Smooth muscle cell (in vitro differentiated cells): ENCODE measurements around the gene CDK5R2. TPM values are rescaled to one million over a fixed set of nuclear protein-coding genes. Genes with fewer than 3 reads are reported as not detected.

Experiments used
- DNase-seq: peaks from one replicate; lab custom pipeline; 2025; ENCODE audit not compliant: unreplicated experiment; lab: John Stamatoyannopoulos, UW
- H2AFZ ChIP-seq: fragments of 200-600 bp; sonication (generic); 2 replicates; pipeline ENCODE4 v1.6.0; 2016; ENCODE audit warnings: antibody characterized with exemption, low read depth, mild to moderate bottlenecking
- H3F3A ChIP-seq: fragments of 200-600 bp; sonication (generic); 2 replicates; pipeline ENCODE4 v1.6.0; 2017; ENCODE audit warnings: antibody characterized with exemption, low read depth
- H3K27ac ChIP-seq: fragments of 200-600 bp; sonication (generic); 2 replicates; pipeline ENCODE4 v1.5.1; 2016; ENCODE audit warnings: low read depth, mild to moderate bottlenecking
- H3K27me3 ChIP-seq: fragments of 200-600 bp; sonication (generic); 2 replicates; pipeline ENCODE4 v1.6.1; 2016; ENCODE audit warnings: low read depth, mild to moderate bottlenecking
- H3K36me3 ChIP-seq: fragments of 200-600 bp; sonication (generic); 2 replicates; pipeline ENCODE4 v1.5.1; 2016; ENCODE audit warnings: low read depth
- H3K4me1 ChIP-seq: fragments of 200-600 bp; sonication (generic); 2 replicates; pipeline ENCODE4 v1.5.1; 2016; ENCODE audit warnings: low read depth
- H3K4me2 ChIP-seq: fragments of 200-600 bp; sonication (generic); 2 replicates; pipeline ENCODE4 v1.6.0; 2016; ENCODE audit warnings: mild to moderate bottlenecking
- H3K4me3 ChIP-seq: fragments of 200-600 bp; sonication (generic); 2 replicates; pipeline ENCODE4 v1.5.1; 2016; ENCODE audit warnings: mild to moderate bottlenecking
- H3K79me2 ChIP-seq: fragments of 200-600 bp; sonication (generic); 2 replicates; pipeline ENCODE4 v1.6.0; 2016; ENCODE audit warnings: low read depth, mild to moderate bottlenecking
- H3K9ac ChIP-seq: fragments of 200-600 bp; sonication (generic); 2 replicates; pipeline ENCODE4 v1.6.0; 2016; ENCODE audit warnings: low read depth
- H3K9me3 ChIP-seq: fragments of 200-600 bp; sonication (generic); replicated peaks from 2 replicates; pipeline ENCODE4 v1.5.1; 2016; ENCODE audit warnings: low read depth
- H4K20me1 ChIP-seq: fragments of 200-600 bp; sonication (generic); 2 replicates; pipeline ENCODE4 v1.6.0; 2016; ENCODE audit warnings: low read depth
- WGBS: methylation state at CpG from one replicate; pipeline ENCODE4 v1.1.7; 2016; ENCODE audit warnings: low lambda C conversion rate; 5-methylcytosine and 5-hydroxymethylcytosine counted together
- polyA plus RNA-seq: library from polyadenylated mRNA; unstranded; fragments of >200 nt; fragmentation: Nextera tagmentation; extraction: Ambion mirVana; gene quantifications from 2 replicates; pipeline ENCODE4 v1.2.1, GENCODE V29; 2016
- total RNA-seq: library from RNA; depleted of rRNA; stranded (reverse); fragments of >200 nt; gene quantifications from 2 replicates; pipeline ENCODE4 v1.2.3, GENCODE V29; 2014
- TF ChIP-seq, protein P1 (sequence below): fragments of 200-600 bp; sonication (generic); IDR thresholded peaks from 2 replicates; pipeline ENCODE4 v1.5.1; 2017; ENCODE audit warnings: borderline replicate concordance, mild to moderate bottlenecking, antibody characterized with exemption; ENCODE audit not compliant: insufficient read depth, poor library complexity, severe bottlenecking

Gene CDK5R2
- total and polyA plus RNA-seq, 2 experiments from 2014 or later: 0.62 TPM; not detected in 1

DNA sequence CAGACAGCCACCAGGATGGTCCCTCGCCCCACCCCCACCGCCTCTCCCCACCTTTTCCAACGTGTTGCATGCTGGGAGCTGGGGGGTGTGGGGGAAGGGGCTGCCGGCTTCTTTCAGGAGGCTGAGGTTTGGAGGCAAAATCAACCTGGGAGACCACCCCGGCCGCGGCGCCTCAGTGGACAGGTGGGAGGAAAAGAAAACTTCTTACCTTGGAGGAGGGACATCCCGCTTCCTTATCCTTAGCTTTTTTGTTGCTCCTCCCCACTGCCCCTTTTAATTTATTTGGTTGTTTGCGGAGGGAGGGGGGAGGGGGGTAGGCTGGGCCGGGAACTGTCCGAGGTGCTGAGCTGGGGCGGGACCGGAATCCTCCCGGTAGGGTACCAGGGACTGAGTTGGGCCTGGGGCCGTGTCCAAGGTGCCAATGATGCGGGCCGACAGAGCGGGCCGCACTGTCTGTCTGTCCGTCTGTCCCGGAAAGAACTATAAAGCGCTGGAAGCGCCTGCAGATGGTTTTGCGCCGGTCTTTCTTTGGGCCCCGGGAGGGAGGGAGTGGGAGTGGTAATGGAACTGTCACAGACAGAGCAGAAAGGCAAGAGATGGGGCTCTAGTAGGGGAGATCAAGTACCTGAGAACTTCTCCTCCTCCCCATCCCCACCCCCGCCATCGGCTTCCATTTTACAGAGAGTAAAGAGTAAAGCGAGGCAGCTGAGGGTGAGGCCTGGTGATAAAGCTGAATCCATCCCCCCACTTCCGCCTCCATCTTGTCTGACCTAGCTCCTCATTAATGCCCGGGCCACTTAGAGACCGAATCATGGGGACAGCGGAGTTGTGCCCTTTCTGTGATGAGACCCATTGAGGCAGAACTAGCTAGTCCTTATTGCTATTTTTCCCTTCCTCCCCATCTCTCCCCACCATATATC lies 2.4 kb downstream of the CDK5R2 start:
- WGBS: 28% methylated on average over 28 of the region's 34 CpGs
- H3K4me2 ChIP-seq: no peak overlapping the region
- H2AFZ ChIP-seq: no peak overlapping the region
- H3F3A ChIP-seq: peaks cover 6% of the 10 kb centered on the region
- no peak overlapping the region for H3K4me3 ChIP-seq
- H3K27ac ChIP-seq: no peak overlapping the region
- peaks cover 56% of the 10 kb centered on the region for H3K27me3 ChIP-seq
- no peaks in the 10 kb centered on the region for H3K9me3 ChIP-seq
- H4K20me1 ChIP-seq: no peaks in the 10 kb centered on the region
- H3K79me2 ChIP-seq: no peaks in the 10 kb centered on the region
- H3K9ac ChIP-seq: no peak overlapping the region
- H3K36me3 ChIP-seq: no peaks in the 10 kb centered on the region
- H3K4me1 ChIP-seq: peaks cover 19% of the 10 kb centered on the region
- DNase-seq: no peak
- TF ChIP-seq, protein P1, sequence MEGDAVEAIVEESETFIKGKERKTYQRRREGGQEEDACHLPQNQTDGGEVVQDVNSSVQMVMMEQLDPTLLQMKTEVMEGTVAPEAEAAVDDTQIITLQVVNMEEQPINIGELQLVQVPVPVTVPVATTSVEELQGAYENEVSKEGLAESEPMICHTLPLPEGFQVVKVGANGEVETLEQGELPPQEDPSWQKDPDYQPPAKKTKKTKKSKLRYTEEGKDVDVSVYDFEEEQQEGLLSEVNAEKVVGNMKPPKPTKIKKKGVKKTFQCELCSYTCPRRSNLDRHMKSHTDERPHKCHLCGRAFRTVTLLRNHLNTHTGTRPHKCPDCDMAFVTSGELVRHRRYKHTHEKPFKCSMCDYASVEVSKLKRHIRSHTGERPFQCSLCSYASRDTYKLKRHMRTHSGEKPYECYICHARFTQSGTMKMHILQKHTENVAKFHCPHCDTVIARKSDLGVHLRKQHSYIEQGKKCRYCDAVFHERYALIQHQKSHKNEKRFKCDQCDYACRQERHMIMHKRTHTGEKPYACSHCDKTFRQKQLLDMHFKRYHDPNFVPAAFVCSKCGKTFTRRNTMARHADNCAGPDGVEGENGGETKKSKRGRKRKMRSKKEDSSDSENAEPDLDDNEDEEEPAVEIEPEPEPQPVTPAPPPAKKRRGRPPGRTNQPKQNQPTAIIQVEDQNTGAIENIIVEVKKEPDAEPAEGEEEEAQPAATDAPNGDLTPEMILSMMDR: no peak

DNA sequence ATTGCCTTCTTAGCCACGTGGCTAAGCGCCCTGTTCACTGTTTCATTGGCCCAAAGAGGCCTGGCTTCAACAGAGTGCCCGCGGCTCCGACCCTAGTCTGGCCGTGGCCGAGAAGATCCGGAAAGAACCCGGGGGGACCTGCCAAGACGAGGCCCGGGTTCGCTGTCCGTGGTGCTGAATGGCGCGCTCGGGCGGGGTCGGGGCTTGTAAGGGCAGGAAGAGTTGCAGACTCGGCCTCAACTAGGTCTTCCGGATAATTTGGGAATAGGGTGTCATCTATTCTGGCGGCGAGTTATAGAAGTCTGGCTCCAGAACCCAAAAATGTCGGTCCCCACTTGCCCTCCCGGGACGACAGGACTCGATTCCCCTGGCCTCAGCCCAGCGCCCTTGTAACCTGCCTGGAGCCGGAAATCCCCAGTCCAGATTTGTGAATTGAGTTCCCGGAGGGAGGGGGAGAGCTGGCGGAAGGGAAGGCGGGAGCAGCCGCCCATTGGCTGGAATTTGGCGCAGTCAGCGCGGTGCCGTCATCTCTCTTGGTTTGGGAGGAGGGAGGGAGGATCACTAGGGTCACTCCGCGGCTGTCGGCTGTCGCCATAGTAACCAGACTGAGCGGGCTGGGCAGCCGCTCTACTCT lies 3.5 kb downstream of the CDK5R2 start:
- Histone ChIP-seq H4K20me1 (no peaks in the 10 kb centered on the region), H2AFZ (no peak overlapping the region), H3K4me1 (peaks cover 19% of the 10 kb centered on the region), H3K79me2 (no peaks in the 10 kb centered on the region), H3F3A (peaks cover 6% of the 10 kb centered on the region), H3K4me2 (peak overlapping the region; percentile 79), H3K27ac (no peak overlapping the region), H3K9ac (no peak overlapping the region), H3K4me3 (peak overlapping the region; percentile 33), H3K9me3 (no peaks in the 10 kb centered on the region), H3K27me3 (peaks cover 51% of the 10 kb centered on the region), H3K36me3 (no peaks in the 10 kb centered on the region)
- TF ChIP-seq, protein P1: no peak
- 1% methylated on average over 42 of the region's 42 CpGs for WGBS
- peak; percentile 67 for DNase-seq

DNA sequence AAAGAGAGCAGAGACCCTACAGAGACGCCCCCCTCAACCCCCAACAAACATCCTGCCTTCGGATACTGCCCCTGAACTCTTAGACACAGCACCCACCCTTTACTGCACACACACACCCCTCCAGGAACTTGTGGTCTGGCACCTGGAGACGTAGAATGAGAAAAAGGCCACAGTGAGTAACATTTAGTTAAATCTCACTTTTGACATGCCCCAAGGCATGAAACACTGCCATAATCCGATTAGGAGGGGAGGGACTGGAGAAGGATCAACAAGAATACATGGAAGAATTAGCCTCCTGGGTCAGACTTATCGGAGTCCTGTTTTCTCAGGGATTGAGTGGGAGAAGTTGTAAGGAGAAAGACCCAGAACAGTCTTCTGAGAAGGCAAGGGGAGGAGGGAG lies 4.1 kb downstream of the CDK5R2 start:
- TF ChIP-seq, protein P1: no peak
- Histone ChIP-seq H3K4me1 (peaks cover 19% of the 10 kb centered on the region), H3K9me3 (no peaks in the 10 kb centered on the region), H3K79me2 (no peaks in the 10 kb centered on the region), H3K4me2 (peak overlapping the region; percentile 79), H2AFZ (no peak overlapping the region), H3K9ac (peak overlapping the region; percentile 63), H3K4me3 (no peak overlapping the region), H3K27ac (peak overlapping the region; percentile 81), H3F3A (peaks cover 6% of the 10 kb centered on the region), H3K27me3 (peaks cover 51% of the 10 kb centered on the region), H4K20me1 (no peaks in the 10 kb centered on the region), H3K36me3 (no peaks in the 10 kb centered on the region)
- DNase-seq: no peak
- WGBS: 28% methylated on average over 5 of the region's 5 CpGs
